HepG2 (cell line): Measurements from ENCODE around the gene STXBP5L.

Experiments used
- CTCF ChIP-seq: sonication (generic); formaldehyde crosslinking; IDR thresholded peaks from 2 replicates; pipeline ENCODE4 v1.5.0; 2020; ENCODE audit warnings: mild to moderate bottlenecking, missing genetic modification reagents, moderate library complexity
- MXI1 ChIP-seq: IDR thresholded peaks from 3 replicates; pipeline ENCODE4 v1.6.1; 2012; ENCODE audit warnings: low read depth, low read length, inconsistent platforms, borderline replicate concordance
- PBX2 ChIP-seq: IDR thresholded peaks from 2 replicates; pipeline ENCODE4 v1.6.1; 2016; ENCODE audit warnings: control low read depth
- TF ChIP-seq, protein P1 (sequence below): IDR thresholded peaks from 2 replicates; pipeline ENCODE4 v1.6.1; 2012; ENCODE audit warnings: inconsistent platforms

GRCh38 chr3:121223116-121223515 is 315.1 kb downstream of the STXBP5L start:
- TF ChIP-seq CTCF = no peak
- TF ChIP-seq, protein P1, sequence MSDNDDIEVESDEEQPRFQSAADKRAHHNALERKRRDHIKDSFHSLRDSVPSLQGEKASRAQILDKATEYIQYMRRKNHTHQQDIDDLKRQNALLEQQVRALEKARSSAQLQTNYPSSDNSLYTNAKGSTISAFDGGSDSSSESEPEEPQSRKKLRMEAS = no peak
- TF ChIP-seq PBX2 (CRISPR knock-in tag) = no peak
- TF ChIP-seq MXI1 = no peak
